ENCODE data around the gene SLC7A11.

Gene SLC7A11

GRCh38 chr4:138190452-138190858, 51.7 kb downstream of the SLC7A11 start:
- no peaks in the 10 kb centered on the region for H3K4me1 ChIP-seq (ENCODE audit: control insufficient read depth, insufficient read depth, low read length)
- no peaks in the 10 kb centered on the region for H3K36me3 ChIP-seq (ENCODE audit: control insufficient read depth, insufficient read depth, low read length)
- H3K4me3 ChIP-seq (ENCODE audit: low read length): no peak overlapping the region
- no peaks in the 10 kb centered on the region for H3K27me3 ChIP-seq (ENCODE audit: control insufficient read depth, insufficient read depth, low read length)
- no CpG with 5 or more reads among the region's 3 CpGs for WGBS (ENCODE audit: insufficient coverage, insufficient read length)
- no peaks in the 10 kb centered on the region for H3K9me3 ChIP-seq (ENCODE audit: control insufficient read depth, insufficient read depth, low read length)
- DNase-seq (ENCODE audit: low read depth, low spot score): no peak
- H3K27ac ChIP-seq (ENCODE audit: low read length): no peak overlapping the region

DNA sequence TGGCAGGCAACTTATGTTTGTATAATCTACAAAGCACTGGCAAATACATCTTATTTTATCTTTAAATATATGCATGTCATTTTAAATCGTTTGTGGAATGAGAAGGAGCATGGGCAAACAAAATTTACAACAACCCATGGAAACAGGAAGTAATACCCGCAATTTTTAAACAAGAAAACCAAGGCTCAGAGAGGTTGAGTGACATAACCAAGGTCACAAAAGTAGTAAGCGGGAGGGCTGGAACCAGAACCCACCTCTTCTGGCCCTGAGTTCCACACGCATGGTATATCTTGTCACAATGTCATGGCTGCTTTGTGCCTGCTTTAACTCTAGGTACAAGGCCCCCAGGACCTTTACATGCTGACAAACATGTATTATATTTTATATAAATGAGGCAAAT, 52.9 kb downstream of the SLC7A11 start:
- no CpG with 5 or more reads among the region's 4 CpGs for WGBS (ENCODE audit: insufficient coverage, insufficient read length)

GRCh38 chr4:138188406-138189084, 53.6 kb downstream of the SLC7A11 start:
- no CpG with 5 or more reads among the region's 5 CpGs for WGBS (ENCODE audit: insufficient coverage, insufficient read length)
- H3K36me3 ChIP-seq (ENCODE audit: control insufficient read depth, insufficient read depth, low read length): no peaks in the 10 kb centered on the region
- peaks cover 1% of the 10 kb centered on the region; the same call in 1 of the 2 replicates for H3K4me1 ChIP-seq (ENCODE audit: control insufficient read depth, insufficient read depth, low read length)
- no peak for DNase-seq (ENCODE audit: low read depth, low spot score)
- H3K4me3 ChIP-seq (ENCODE audit: low read length): no peak overlapping the region
- no peaks in the 10 kb centered on the region for H3K27me3 ChIP-seq (ENCODE audit: control insufficient read depth, insufficient read depth, low read length)
- no peak overlapping the region for H3K27ac ChIP-seq (ENCODE audit: low read length)
- no peaks in the 10 kb centered on the region for H3K9me3 ChIP-seq (ENCODE audit: control insufficient read depth, insufficient read depth, low read length)

More for the DNA sequence above, 52.9 kb downstream of the SLC7A11 start:
- no peak for DNase-seq (ENCODE audit: low read depth, low spot score)
- H3K27ac ChIP-seq (ENCODE audit: low read length): no peak overlapping the region
- no peaks in the 10 kb centered on the region for H3K27me3 ChIP-seq (ENCODE audit: control insufficient read depth, insufficient read depth, low read length)
- H3K9me3 ChIP-seq (ENCODE audit: control insufficient read depth, insufficient read depth, low read length): no peaks in the 10 kb centered on the region
- H3K4me1 ChIP-seq (ENCODE audit: control insufficient read depth, insufficient read depth, low read length): peaks cover 1% of the 10 kb centered on the region; the same call in 1 of the 2 replicates
- no peaks in the 10 kb centered on the region for H3K36me3 ChIP-seq (ENCODE audit: control insufficient read depth, insufficient read depth, low read length)
- no peak overlapping the region for H3K4me3 ChIP-seq (ENCODE audit: low read length)

DNA sequence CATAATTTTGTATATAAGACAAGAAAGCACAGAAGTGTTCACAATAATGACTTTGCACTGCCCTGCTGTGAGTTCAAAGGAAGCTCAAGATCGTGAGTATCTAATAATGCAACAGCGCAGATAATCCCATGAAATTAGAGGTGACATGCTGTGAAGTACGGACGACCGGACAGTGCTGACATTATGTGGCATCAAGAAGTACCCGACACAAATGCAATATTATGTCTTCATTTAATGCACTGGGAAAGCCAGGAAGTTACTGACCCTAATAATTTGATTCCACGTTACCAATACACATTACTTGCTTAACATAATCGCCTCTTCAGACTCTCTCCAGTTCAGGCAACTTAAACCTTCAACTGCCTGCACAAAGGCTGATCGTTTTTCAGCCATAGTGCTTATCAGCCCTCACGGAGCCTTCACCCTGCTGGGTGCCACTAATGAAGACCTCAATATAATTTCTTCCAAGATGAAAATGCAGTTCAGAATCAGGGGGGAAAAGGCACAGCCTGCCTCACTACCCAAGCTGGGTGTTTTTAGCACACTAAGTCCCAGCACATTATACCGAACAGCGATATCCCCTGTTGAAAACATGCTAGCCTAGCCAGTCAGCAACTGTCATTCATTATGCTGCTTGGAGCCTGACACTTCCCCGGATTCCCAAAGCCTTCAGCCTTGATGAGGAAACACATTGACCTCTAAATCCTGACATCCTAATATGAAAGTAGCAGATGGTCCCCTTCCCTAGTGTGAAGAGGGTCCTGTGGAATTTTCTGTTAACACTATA, 56.1 kb downstream of the SLC7A11 start:
- no peak overlapping the region for H3K4me3 ChIP-seq (ENCODE audit: low read length)
- no peak overlapping the region for H3K27ac ChIP-seq (ENCODE audit: low read length)
- no CpG with 5 or more reads among the region's 13 CpGs for WGBS (ENCODE audit: insufficient coverage, insufficient read length)
- DNase-seq (ENCODE audit: low read depth, low spot score): no peak
- peaks cover 1% of the 10 kb centered on the region; the same call in 1 of the 2 replicates for H3K4me1 ChIP-seq (ENCODE audit: control insufficient read depth, insufficient read depth, low read length)
- H3K9me3 ChIP-seq (ENCODE audit: control insufficient read depth, insufficient read depth, low read length): no peaks in the 10 kb centered on the region
- H3K36me3 ChIP-seq (ENCODE audit: control insufficient read depth, insufficient read depth, low read length): no peaks in the 10 kb centered on the region
- H3K27me3 ChIP-seq (ENCODE audit: control insufficient read depth, insufficient read depth, low read length): no peaks in the 10 kb centered on the region

GRCh38 chr4:138184886-138185285, 57.3 kb downstream of the SLC7A11 start:
- peaks cover 1% of the 10 kb centered on the region; the same call in 1 of the 2 replicates for H3K4me1 ChIP-seq (ENCODE audit: control insufficient read depth, insufficient read depth, low read length)
- H3K27ac ChIP-seq (ENCODE audit: low read length): no peak overlapping the region
- H3K4me3 ChIP-seq (ENCODE audit: low read length): no peak overlapping the region
- DNase-seq (ENCODE audit: low read depth, low spot score): no peak
- no peaks in the 10 kb centered on the region for H3K9me3 ChIP-seq (ENCODE audit: control insufficient read depth, insufficient read depth, low read length)
- H3K36me3 ChIP-seq (ENCODE audit: control insufficient read depth, insufficient read depth, low read length): no peaks in the 10 kb centered on the region
- no CpG with 5 or more reads among the region's 1 CpG for WGBS (ENCODE audit: insufficient coverage, insufficient read length)
- H3K27me3 ChIP-seq (ENCODE audit: control insufficient read depth, insufficient read depth, low read length): no peaks in the 10 kb centered on the region

DNA sequence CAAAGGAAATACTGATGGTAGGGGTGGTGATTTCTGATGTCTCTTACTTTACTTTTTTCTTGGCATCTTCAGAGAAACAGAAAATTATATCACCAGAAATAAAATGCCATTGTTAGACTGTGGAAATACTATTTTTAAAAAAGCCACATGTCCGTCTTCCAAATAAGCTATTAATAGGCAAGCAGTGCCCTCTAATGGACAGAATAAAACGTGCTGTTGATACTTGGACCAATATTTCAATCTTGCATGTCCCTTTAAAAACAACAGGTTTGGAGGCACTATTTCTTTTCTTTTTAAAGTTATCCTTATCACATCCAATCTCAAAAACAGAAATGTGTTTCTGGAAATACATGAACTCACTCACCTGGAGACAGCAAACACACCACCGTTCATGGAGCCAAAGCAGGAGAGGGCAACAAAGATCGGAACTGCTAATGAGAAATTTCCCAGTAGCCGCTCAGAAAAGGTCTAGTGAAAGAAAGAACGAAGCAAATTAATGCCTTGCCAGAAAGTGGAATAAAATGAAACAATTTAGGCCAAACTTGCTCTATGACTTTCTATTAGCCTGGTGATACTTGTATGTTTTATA, 59.2 kb downstream of the SLC7A11 start:
- no CpG with 5 or more reads among the region's 6 CpGs for WGBS (ENCODE audit: insufficient coverage, insufficient read length)
- DNase-seq (ENCODE audit: low read depth, low spot score): no peak

DNA sequence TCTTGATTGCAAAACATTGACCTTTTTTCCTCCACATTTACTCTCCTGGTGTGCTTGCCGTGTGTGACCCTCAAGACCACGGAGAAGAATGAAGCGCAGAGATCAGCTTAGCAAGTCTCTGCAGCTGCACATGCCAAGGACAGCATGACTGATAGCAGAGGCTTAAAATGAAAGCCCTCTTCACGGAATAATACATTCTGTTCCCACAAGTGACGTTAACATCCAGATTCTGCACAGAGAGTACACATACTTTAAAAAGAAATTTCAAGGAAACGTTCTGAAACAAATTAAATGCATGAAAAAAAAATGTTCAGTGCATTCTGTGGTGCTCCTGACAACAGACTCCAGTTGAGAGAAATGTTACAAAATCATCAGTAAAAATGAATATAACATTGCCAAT, 60.9 kb downstream of the SLC7A11 start:
- H3K9me3 ChIP-seq (ENCODE audit: control insufficient read depth, insufficient read depth, low read length): no peaks in the 10 kb centered on the region
- no peak overlapping the region for H3K27ac ChIP-seq (ENCODE audit: low read length)
- no peak for DNase-seq (ENCODE audit: low read depth, low spot score)
- peaks cover 1% of the 10 kb centered on the region; the same call in 1 of the 2 replicates for H3K4me1 ChIP-seq (ENCODE audit: control insufficient read depth, insufficient read depth, low read length)
- H3K27me3 ChIP-seq (ENCODE audit: control insufficient read depth, insufficient read depth, low read length): no peaks in the 10 kb centered on the region
- H3K4me3 ChIP-seq (ENCODE audit: low read length): no peak overlapping the region
- no peaks in the 10 kb centered on the region for H3K36me3 ChIP-seq (ENCODE audit: control insufficient read depth, insufficient read depth, low read length)
- no CpG with 5 or more reads among the region's 6 CpGs for WGBS (ENCODE audit: insufficient coverage, insufficient read length)

More for the DNA sequence above, 59.2 kb downstream of the SLC7A11 start:
- no peaks in the 10 kb centered on the region for H3K27me3 ChIP-seq (ENCODE audit: control insufficient read depth, insufficient read depth, low read length)
- H3K4me1 ChIP-seq (ENCODE audit: control insufficient read depth, insufficient read depth, low read length): peaks cover 1% of the 10 kb centered on the region; the same call in 1 of the 2 replicates
- no peak overlapping the region for H3K27ac ChIP-seq (ENCODE audit: low read length)
- no peaks in the 10 kb centered on the region for H3K9me3 ChIP-seq (ENCODE audit: control insufficient read depth, insufficient read depth, low read length)
- no peaks in the 10 kb centered on the region for H3K36me3 ChIP-seq (ENCODE audit: control insufficient read depth, insufficient read depth, low read length)
- no peak overlapping the region for H3K4me3 ChIP-seq (ENCODE audit: low read length)

DNA sequence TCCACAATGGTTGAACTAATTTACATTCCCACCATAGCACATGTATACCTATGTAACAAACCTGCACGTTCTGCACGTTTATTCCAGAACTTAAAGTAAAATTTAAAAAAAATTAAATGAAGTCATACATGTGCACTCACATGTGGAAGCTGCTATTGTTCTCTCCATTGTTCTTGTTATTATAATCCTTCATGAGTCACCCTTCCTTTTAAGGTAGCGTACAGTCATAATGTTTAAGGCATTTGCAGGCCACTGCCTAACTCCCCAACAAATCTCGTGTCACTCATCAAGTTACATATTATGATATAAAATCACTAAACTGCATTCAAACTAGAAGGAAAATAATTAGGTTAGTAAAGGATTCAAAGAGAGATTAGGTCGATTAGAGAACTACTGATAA, 63.6 kb downstream of the SLC7A11 start:
- H3K4me1 ChIP-seq (ENCODE audit: control insufficient read depth, insufficient read depth, low read length): no peaks in the 10 kb centered on the region
- no peaks in the 10 kb centered on the region for H3K36me3 ChIP-seq (ENCODE audit: control insufficient read depth, insufficient read depth, low read length)
- H3K27me3 ChIP-seq (ENCODE audit: control insufficient read depth, insufficient read depth, low read length): no peaks in the 10 kb centered on the region
- H3K4me3 ChIP-seq (ENCODE audit: low read length): no peak overlapping the region
- no CpG with 5 or more reads among the region's 5 CpGs for WGBS (ENCODE audit: insufficient coverage, insufficient read length)
- no peaks in the 10 kb centered on the region for H3K9me3 ChIP-seq (ENCODE audit: control insufficient read depth, insufficient read depth, low read length)
- H3K27ac ChIP-seq (ENCODE audit: low read length): no peak overlapping the region
- no peak for DNase-seq (ENCODE audit: low read depth, low spot score)

- H3K4me1 ChIP-seq (ENCODE audit: control insufficient read depth, insufficient read depth, low read length): no peaks in the 10 kb centered on the region
- no peaks in the 10 kb centered on the region for H3K9me3 ChIP-seq (ENCODE audit: control insufficient read depth, insufficient read depth, low read length)
- H3K36me3 ChIP-seq (ENCODE audit: control insufficient read depth, insufficient read depth, low read length): no peaks in the 10 kb centered on the region
- no peak overlapping the region for H3K4me3 ChIP-seq (ENCODE audit: low read length)
- WGBS (ENCODE audit: insufficient coverage, insufficient read length): no CpG with 5 or more reads among the region's 2 CpGs
- no peak overlapping the region for H3K27ac ChIP-seq (ENCODE audit: low read length)
- H3K27me3 ChIP-seq (ENCODE audit: control insufficient read depth, insufficient read depth, low read length): no peaks in the 10 kb centered on the region
- no peak for DNase-seq (ENCODE audit: low read depth, low spot score)
These were observed 64.7 kb downstream of the SLC7A11 start for GRCh38 chr4:138177278-138177968.

Data from iPS DF 6.9 (cell line).